NT2/D1 (cell line): Measurements from ENCODE around the gene CYP27B1.

Source experiments
- YY1 ChIP-seq: IDR thresholded peaks from 2 replicates; pipeline ENCODE4 v1.6.1; 2011; ENCODE audit not compliant: insufficient read length, insufficient read depth
- ZNF274 ChIP-seq: IDR thresholded peaks from 2 replicates; pipeline ENCODE4 v1.6.1; 2011; ENCODE audit warnings: mild to moderate bottlenecking, low read depth, low read length

DNA sequence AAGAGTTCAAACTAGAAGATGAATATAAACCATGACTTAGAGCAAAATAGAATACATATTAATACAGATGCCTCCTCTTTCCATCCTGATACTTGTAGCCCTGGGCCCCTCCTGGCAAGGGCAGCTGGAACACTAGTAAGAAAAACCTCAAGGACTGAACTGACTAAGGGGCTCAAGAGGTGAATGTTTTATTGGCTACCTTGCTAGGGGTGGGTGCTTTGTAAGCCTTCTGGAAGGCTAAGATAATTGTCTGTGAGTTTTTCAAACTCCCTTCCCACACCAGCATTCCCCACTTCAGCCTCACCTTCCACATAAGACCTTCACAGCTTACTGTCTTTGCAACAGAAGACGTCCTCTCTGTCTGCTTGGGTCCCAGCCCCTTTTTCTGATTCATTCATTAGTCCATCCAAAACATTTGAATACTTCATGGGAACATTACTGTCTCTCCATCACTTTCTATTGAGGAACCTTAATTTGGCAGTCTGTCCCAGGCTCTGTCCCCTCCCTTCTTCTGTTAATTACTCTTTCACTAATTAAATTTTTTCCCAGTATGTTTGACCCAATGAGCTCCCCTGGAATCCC is 13.0 kb downstream of the CYP27B1 start:
- TF ChIP-seq YY1 (no peak), ZNF274 (no peak)
